HepG2 (cell line): Measurements from ENCODE around the gene RGS7. TPM values are rescaled to one million over a fixed set of nuclear protein-coding genes. Genes with fewer than 3 reads are reported as not detected.

Experiments used
- ATAC-seq: fragments of 200-7000 bp; cut with Tn5 transposase; 3 replicates; pipeline ENCODE4 v1.9.1; 2020; ENCODE audit warnings: mild to moderate bottlenecking, moderate library complexity
- BruUV-seq: library from RNA; stranded (reverse); fragments of 400-500 nt; replicated peaks from 2 replicates; lab custom pipeline; 2021; lab: Mats Ljungman, UMichigan
- CTCF ChIA-PET: fragments of 300-600 bp; formaldehyde crosslinking; extraction: SDS; loops from one replicate; lab custom pipeline; 2021; ENCODE audit warnings: low total read pairs, inconsistent platforms, low intra/inter-chr PET ratio; lab: Yijun Ruan, JAX
- POLR2A ChIA-PET: fragments of 350-600 bp; sonication (Branson Sonifier 250); formaldehyde crosslinking; loops from one replicate; lab custom pipeline; 2020; ENCODE audit warnings: antibody characterized with exemption, inconsistent platforms; lab: Yijun Ruan, JAX
- DNase-seq: peaks from one replicate; pipeline ENCODE4 v3.0.0-alpha.2; 2015; ENCODE audit warnings: low spot score
- FAIRE-seq: peaks from 3 replicates; lab custom pipeline; 2011; peaks lifted over from hg19 to GRCh38; lab: Jason Lieb, UNC
- H2AFZ ChIP-seq: one replicate; pipeline ENCODE4 v1.6.1; 2011; ENCODE audit warnings: low read length, inconsistent platforms
- H3K27ac ChIP-seq: fragments of 300-600 bp; 3 replicates; pipeline ENCODE4 v1.8.0; 2011; ENCODE audit warnings: mixed run types, mild to moderate bottlenecking, mixed read lengths, low read length, inconsistent platforms; ENCODE audit not compliant: insufficient read depth; ENCODE audit errors: extremely low read length
- H3K27me3 ChIP-seq, 2 experiments: fragments of 200-600 bp in 1 of 2; 2 replicates in 1 of 2; 3 replicates in 1 of 2; pipeline versions ENCODE4 v1.6.0 to v1.8.0; 2011; ENCODE audit warnings: low read length in 2 of 2, mild to moderate bottlenecking in 2 of 2, moderate library complexity in 2 of 2, inconsistent platforms in 1 of 2; ENCODE audit not compliant: insufficient read depth in 2 of 2, control insufficient read depth in 1 of 2
- H3K36me3 ChIP-seq, 2 experiments: fragments of 200-600 bp in 1 of 2; replicated peaks in 1 of 2; 2 replicates in 1 of 2; 3 replicates in 1 of 2; pipeline versions ENCODE4 v1.5.1 to v1.8.0; 2011; ENCODE audit warnings: low read length in 2 of 2, inconsistent platforms in 1 of 2; ENCODE audit not compliant: insufficient read depth in 2 of 2, control insufficient read depth in 1 of 2
- H3K4me1 ChIP-seq: 2 replicates; pipeline ENCODE4 v1.5.1; 2012; ENCODE audit warnings: low read length, inconsistent platforms; ENCODE audit not compliant: insufficient read depth
- H3K4me2 ChIP-seq: 2 replicates; pipeline ENCODE4 v1.6.0; 2011; ENCODE audit warnings: low read depth, low read length, inconsistent platforms
- H3K4me3 ChIP-seq, 3 experiments: fragments of 200-600 bp in 1 of 3; sonication (generic), shearing (Covaris generic) in 1 of 3; replicated peaks in 1 of 3; 2 replicates each; pipeline ENCODE4 v1.5.1; 2011 to 2016; ENCODE audit warnings: low read length in 3 of 3, inconsistent platforms in 2 of 3, low read depth in 2 of 3, mild to moderate bottlenecking in 2 of 3, control low read depth in 1 of 3, mixed read lengths in 1 of 3; ENCODE audit not compliant: insufficient read depth in 1 of 3
- H3K79me2 ChIP-seq: one replicate; pipeline ENCODE4 v1.6.1; 2011; ENCODE audit warnings: low read length, inconsistent platforms; ENCODE audit not compliant: insufficient read depth
- H3K9ac ChIP-seq: 2 replicates; pipeline ENCODE4 v1.6.0; 2011; ENCODE audit warnings: mild to moderate bottlenecking, low read depth, low read length, inconsistent platforms; ENCODE audit not compliant: insufficient read depth
- H3K9me3 ChIP-seq: 2 replicates; pipeline ENCODE4 v1.5.1; 2012; ENCODE audit warnings: mild to moderate bottlenecking, low read length
- H4K20me1 ChIP-seq: 2 replicates; pipeline ENCODE4 v1.6.0; 2011; ENCODE audit warnings: inconsistent platforms, mild to moderate bottlenecking, low read length, moderate library complexity; ENCODE audit not compliant: insufficient read depth
- DBP ChIP-seq: sonication (generic); formaldehyde crosslinking; IDR thresholded peaks from 2 replicates; pipeline ENCODE4 v1.4.0; 2020; ENCODE audit warnings: missing genetic modification reagents; ENCODE audit errors: not compliant biosample characterization
- HMGXB4 ChIP-seq, 2 experiments: sonication (generic) in 1 of 2; formaldehyde crosslinking in 1 of 2; IDR thresholded peaks; 2 replicates each; pipeline versions ENCODE4 v1.4.0 to v1.6.1; 2018 to 2020; ENCODE audit warnings: missing genetic modification reagents in 2 of 2, borderline replicate concordance in 1 of 2, low read depth in 1 of 2, mild to moderate bottlenecking in 1 of 2, missing biosample characterization in 1 of 2
- JDP2 ChIP-seq: sonication (generic); formaldehyde crosslinking; IDR thresholded peaks from 2 replicates; pipeline ENCODE4 v1.8.1; 2022; ENCODE audit warnings: missing genetic modification reagents, borderline replicate concordance
- KLF6 ChIP-seq: IDR thresholded peaks from 2 replicates; pipeline ENCODE4 v1.8.0; 2016; ENCODE audit warnings: missing biosample characterization, missing genetic modification reagents
- MED13 ChIP-seq: sonication (generic); formaldehyde crosslinking; IDR thresholded peaks from 2 replicates; pipeline ENCODE4 v1.5.0; 2020; ENCODE audit warnings: missing genetic modification reagents
- NR2F6 ChIP-seq, 2 experiments: IDR thresholded peaks; 2 replicates each; pipeline ENCODE4 v1.6.1; 2016; ENCODE audit warnings: antibody characterized with exemption in 1 of 2, mild to moderate bottlenecking in 1 of 2
- PAWR ChIP-seq: sonication (generic); formaldehyde crosslinking; IDR thresholded peaks from 2 replicates; pipeline ENCODE4 v1.4.0; 2020; ENCODE audit warnings: missing genetic modification reagents, mild to moderate bottlenecking, borderline replicate concordance
- RAD51 ChIP-seq: fragments of 450-650 bp; IDR thresholded peaks from 2 replicates; pipeline ENCODE4 v1.6.1; 2016; ENCODE audit warnings: borderline replicate concordance
- SKI ChIP-seq: fragments of 450-650 bp; IDR thresholded peaks from one replicate; pipeline ENCODE4 v1.6.1; 2018; ENCODE audit warnings: mild to moderate bottlenecking; ENCODE audit not compliant: partially characterized antibody
- SMARCC2 ChIP-seq: fragments of 450-650 bp; IDR thresholded peaks from 2 replicates; pipeline ENCODE4 v1.6.1; 2017; ENCODE audit warnings: antibody characterized with exemption, mild to moderate bottlenecking
- ZFP41 ChIP-seq: sonication (generic); formaldehyde crosslinking; IDR thresholded peaks from 2 replicates; pipeline ENCODE4 v1.4.0; 2020; ENCODE audit warnings: mild to moderate bottlenecking, missing genetic modification reagents, borderline replicate concordance
- ZFP82 ChIP-seq: sonication (generic); formaldehyde crosslinking; IDR thresholded peaks from 2 replicates; pipeline ENCODE4 v1.5.1; 2020; ENCODE audit warnings: mild to moderate bottlenecking, missing genetic modification reagents, borderline replicate concordance
- ZNF24 ChIP-seq: fragments of 450-650 bp; IDR thresholded peaks from 2 replicates; pipeline ENCODE4 v1.6.1; 2017; ENCODE audit warnings: antibody characterized with exemption, mild to moderate bottlenecking
- ZNF598 ChIP-seq: sonication (generic); formaldehyde crosslinking; IDR thresholded peaks from 2 replicates; pipeline ENCODE4 v1.5.1; 2020; ENCODE audit warnings: mild to moderate bottlenecking, missing genetic modification reagents, borderline replicate concordance
- ZNF660 ChIP-seq: sonication (generic); formaldehyde crosslinking; IDR thresholded peaks from 2 replicates; pipeline ENCODE4 v1.5.1; 2020; ENCODE audit warnings: mild to moderate bottlenecking, low read depth, missing genetic modification reagents, borderline replicate concordance
- ZNF7 ChIP-seq: IDR thresholded peaks from 2 replicates; pipeline ENCODE4 v1.6.1; 2016; ENCODE audit warnings: missing biosample characterization, missing genetic modification reagents
- WGBS: methylation state at CpG from one replicate; pipeline ENCODE4 v1.1.6; 2017; ENCODE audit warnings: low lambda C conversion rate; 5-methylcytosine and 5-hydroxymethylcytosine counted together
- in situ Hi-C: cut with HindIII; loops from 2 replicates; pipeline ENCODE4 v1.10.0; 2017; ENCODE audit warnings: low pct_unique_long_range_greater_than_20kb; ENCODE audit not compliant: extremely low pct_ligation_motif_present
- intact Hi-C: fragments of 100-400 bp; cut with micrococcal nuclease; formaldehyde crosslinking; loops from one replicate; pipeline ENCODE4 v1.10.0; 2022; ENCODE audit not compliant: unreplicated experiment
- polyA plus RNA-seq, 8 experiments: library from polyadenylated mRNA; depleted of rRNA in 3 of 8; stranded (reverse) in 7 of 8; unstranded in 1 of 8; fragments of >200 nt; fragmentation: Illumina TruSeq in 4 of 8; extraction: Trizol in 4 of 8; gene quantifications; 2 replicates each; pipeline versions ENCODE4 v1.2.1 to v1.2.3, GENCODE V29; 2011 to 2016; ENCODE audit warnings: low read depth in 4 of 8, missing spikeins in 1 of 8, mixed read lengths in 1 of 8; ENCODE audit not compliant: insufficient read depth in 1 of 8
- total RNA-seq, 5 experiments: library from RNA; depleted of rRNA; stranded (reverse); fragments of >200 nt; fragmentation: Illumina TruSeq; extraction: Trizol; gene quantifications; 2 replicates each; pipeline ENCODE4 v1.2.3, GENCODE V29; 2016; ENCODE audit warnings: low read depth in 1 of 5
- TF ChIP-seq, protein P1 (sequence below): sonication (generic); formaldehyde crosslinking; IDR thresholded peaks from 2 replicates; pipeline ENCODE4 v1.4.0; 2020; ENCODE audit warnings: missing genetic modification reagents
- TF ChIP-seq, protein P2 (sequence below): sonication (generic); formaldehyde crosslinking; IDR thresholded peaks from 2 replicates; pipeline ENCODE4 v1.4.0; 2020; ENCODE audit warnings: missing genetic modification reagents, borderline replicate concordance

Gene RGS7
- total and polyA plus RNA-seq, 2 of the 13 experiments (the other 11 are each of a cell fraction or from before 2014, with no cell fraction given): not detected

DNA sequence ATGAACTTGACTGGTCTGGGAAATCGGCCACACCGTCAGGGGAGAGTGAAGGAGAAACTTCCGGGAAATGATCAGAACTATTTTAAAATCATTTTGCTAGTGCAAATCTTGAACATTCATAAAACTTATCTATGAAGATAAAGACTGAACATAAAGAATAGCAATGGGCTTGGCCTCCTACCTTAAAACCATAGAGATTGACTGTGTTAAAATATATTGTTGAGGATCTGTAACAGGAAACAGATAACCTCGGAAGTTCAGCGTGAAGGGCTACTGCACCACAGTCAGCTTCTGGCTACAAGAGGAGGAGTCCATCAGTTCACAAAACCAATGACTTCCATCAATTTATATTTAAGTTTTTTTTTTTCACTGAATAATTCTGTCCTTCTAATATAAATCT, 127.3 kb downstream of the RGS7 start:
- intact Hi-C loops: no loop called here
- ChIA-PET POLR2A (no interaction called here), CTCF (no interaction called here)
- Histone ChIP-seq H4K20me1 (no peaks in the 10 kb centered on the region), H3K9ac (no peak overlapping the region), H3K4me1 (no peaks in the 10 kb centered on the region), H3K79me2 (no peaks in the 10 kb centered on the region), H3K36me3 (no peaks in the 10 kb centered on the region), H3K27ac (no peak overlapping the region), H3K4me2 (no peak overlapping the region), H3K4me3 (no peak overlapping the region), H3K9me3 (no peaks in the 10 kb centered on the region), H3K27me3 (peaks cover 0 to 1% of the 10 kb centered on the region in 2 experiments; a peak in 1 of 5 replicates), H2AFZ (no peak overlapping the region)
- FAIRE-seq (no peak), DNase-seq (no peak), ATAC-seq (no peak)
- BruUV-seq: no TSS peak
- TF ChIP-seq, protein P1, sequence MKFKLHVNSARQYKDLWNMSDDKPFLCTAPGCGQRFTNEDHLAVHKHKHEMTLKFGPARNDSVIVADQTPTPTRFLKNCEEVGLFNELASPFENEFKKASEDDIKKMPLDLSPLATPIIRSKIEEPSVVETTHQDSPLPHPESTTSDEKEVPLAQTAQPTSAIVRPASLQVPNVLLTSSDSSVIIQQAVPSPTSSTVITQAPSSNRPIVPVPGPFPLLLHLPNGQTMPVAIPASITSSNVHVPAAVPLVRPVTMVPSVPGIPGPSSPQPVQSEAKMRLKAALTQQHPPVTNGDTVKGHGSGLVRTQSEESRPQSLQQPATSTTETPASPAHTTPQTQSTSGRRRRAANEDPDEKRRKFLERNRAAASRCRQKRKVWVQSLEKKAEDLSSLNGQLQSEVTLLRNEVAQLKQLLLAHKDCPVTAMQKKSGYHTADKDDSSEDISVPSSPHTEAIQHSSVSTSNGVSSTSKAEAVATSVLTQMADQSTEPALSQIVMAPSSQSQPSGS: no peak
- TF ChIP-seq MED13 (CRISPR knock-in tag) (no peak), SMARCC2 (no peak), JDP2 (CRISPR knock-in tag) (no peak), DBP (CRISPR knock-in tag) (no peak), HMGXB4 (CRISPR knock-in tag; IDR thresholded peaks at IDR 0.05; ENCODE audit: borderline replicate concordance in 1 of 2, low read depth in 1 of 2) (no peak), ZNF7 (CRISPR knock-in tag) (no peak), NR2F6 (IDR thresholded peaks at IDR 0.05) (no peak), NR2F6 (CRISPR knock-in tag; IDR thresholded peaks at IDR 0.05) (no peak), KLF6 (no peak), ZNF598 (CRISPR knock-in tag) (no peak), ZNF24 (no peak), ZFP82 (CRISPR knock-in tag) (no peak), ZFP41 (no peak), RAD51 (no peak), ZNF660 (CRISPR knock-in tag) (no peak), PAWR (CRISPR knock-in tag) (no peak), SKI (no peak)
- TF ChIP-seq, protein P2, sequence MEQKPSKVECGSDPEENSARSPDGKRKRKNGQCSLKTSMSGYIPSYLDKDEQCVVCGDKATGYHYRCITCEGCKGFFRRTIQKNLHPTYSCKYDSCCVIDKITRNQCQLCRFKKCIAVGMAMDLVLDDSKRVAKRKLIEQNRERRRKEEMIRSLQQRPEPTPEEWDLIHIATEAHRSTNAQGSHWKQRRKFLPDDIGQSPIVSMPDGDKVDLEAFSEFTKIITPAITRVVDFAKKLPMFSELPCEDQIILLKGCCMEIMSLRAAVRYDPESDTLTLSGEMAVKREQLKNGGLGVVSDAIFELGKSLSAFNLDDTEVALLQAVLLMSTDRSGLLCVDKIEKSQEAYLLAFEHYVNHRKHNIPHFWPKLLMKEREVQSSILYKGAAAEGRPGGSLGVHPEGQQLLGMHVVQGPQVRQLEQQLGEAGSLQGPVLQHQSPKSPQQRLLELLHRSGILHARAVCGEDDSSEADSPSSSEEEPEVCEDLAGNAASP: no peak
- in situ Hi-C loops: no loop called here
- WGBS: 38% methylated on average over 5 of the region's 5 CpGs
